ENCODE results near the gene LELP1. TPM values are rescaled to one million over a fixed set of nuclear protein-coding genes. Genes with fewer than 3 reads are reported as not detected.

Gene LELP1
- total RNA-seq, 1 donor from 2014 or later, result not detected

- Mint-ChIP-seq H3K4me3 (ENCODE audit: unreplicated experiment) (no peak overlapping the region), H3K4me1 (ENCODE audit: unreplicated experiment) (no peaks in the 10 kb centered on the region), H3K9me3 (ENCODE audit: unreplicated experiment) (no peaks in the 10 kb centered on the region), H3K36me3 (ENCODE audit: unreplicated experiment) (no peaks in the 10 kb centered on the region), H3K27me3 (ENCODE audit: unreplicated experiment) (no peaks in the 10 kb centered on the region), H3K27ac (ENCODE audit: unreplicated experiment) (no peak overlapping the region)
- TF ChIP-seq CTCF (IDR thresholded peaks at IDR 0.05), result no peak
- no peak for DNase-seq (ENCODE audit: extremely low spot score, unreplicated experiment)
Measured at GRCh38 chr1:153195216-153195615, 8.0 kb upstream of the LELP1 start.

- Mint-ChIP-seq H3K36me3 (ENCODE audit: unreplicated experiment) (no peaks in the 10 kb centered on the region), H3K9me3 (ENCODE audit: unreplicated experiment) (no peaks in the 10 kb centered on the region), H3K27ac (ENCODE audit: unreplicated experiment) (no peak overlapping the region), H3K27me3 (ENCODE audit: unreplicated experiment) (no peaks in the 10 kb centered on the region), H3K4me1 (ENCODE audit: unreplicated experiment) (no peaks in the 10 kb centered on the region), H3K4me3 (ENCODE audit: unreplicated experiment) (no peak overlapping the region)
- no peak for TF ChIP-seq CTCF (IDR thresholded peaks at IDR 0.05)
- no peak for DNase-seq (ENCODE audit: extremely low spot score, unreplicated experiment)
Measured at GRCh38 chr1:153202006-153202405, 1.2 kb upstream of the LELP1 start.

DNA sequence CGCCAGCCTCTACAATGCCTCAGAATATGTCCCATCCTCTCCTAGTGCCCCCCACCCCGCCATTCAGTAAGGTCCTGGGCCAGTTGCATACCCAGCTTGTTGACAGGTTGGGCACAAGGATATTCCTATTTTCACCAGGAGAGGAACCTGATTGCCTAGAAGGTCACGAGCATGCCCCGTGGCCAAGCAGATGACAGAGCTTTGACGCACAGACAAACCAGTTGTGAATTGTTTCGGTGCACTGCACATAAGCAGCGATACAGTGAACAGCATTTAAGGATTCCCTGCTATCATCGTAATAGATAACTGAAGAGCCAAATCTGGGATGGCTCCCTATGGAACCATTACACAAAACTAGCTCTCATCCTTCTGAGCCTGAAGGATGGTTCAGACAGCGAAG lies 3.4 kb downstream of the LELP1 start:
- TF ChIP-seq CTCF (IDR thresholded peaks at IDR 0.05), result no peak
- Mint-ChIP-seq H3K36me3 (ENCODE audit: unreplicated experiment) (no peaks in the 10 kb centered on the region), H3K4me3 (ENCODE audit: unreplicated experiment) (no peak overlapping the region), H3K27ac (ENCODE audit: unreplicated experiment) (no peak overlapping the region), H3K9me3 (ENCODE audit: unreplicated experiment) (no peaks in the 10 kb centered on the region), H3K27me3 (ENCODE audit: unreplicated experiment) (no peaks in the 10 kb centered on the region), H3K4me1 (ENCODE audit: unreplicated experiment) (no peaks in the 10 kb centered on the region)
- no peak for DNase-seq (ENCODE audit: extremely low spot score, unreplicated experiment)

DNA sequence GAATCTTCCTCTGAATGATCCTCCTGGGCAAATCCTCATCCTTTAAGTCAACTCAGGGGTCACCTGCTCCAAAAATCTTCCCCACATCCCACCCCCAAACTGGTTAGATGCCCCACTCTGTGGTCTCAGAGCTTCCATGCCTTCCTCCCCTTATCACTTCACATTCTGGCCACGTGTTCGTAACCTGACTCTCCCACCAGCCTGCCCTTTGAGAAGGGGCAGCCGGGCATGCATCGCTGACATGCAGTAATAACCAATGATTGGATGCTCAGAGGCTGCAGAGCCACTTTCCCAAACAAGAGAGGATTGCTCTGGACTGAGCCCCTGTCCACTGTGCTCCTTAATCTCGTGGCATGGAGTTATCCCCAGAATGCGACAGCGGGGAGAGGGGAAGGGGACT lies 7.0 kb downstream of the LELP1 start:
- no peaks in the 10 kb centered on the region for H3K36me3 Mint-ChIP-seq (ENCODE audit: unreplicated experiment)
- no peak for TF ChIP-seq CTCF (IDR thresholded peaks at IDR 0.05)
- H3K4me1 Mint-ChIP-seq (ENCODE audit: unreplicated experiment), result no peaks in the 10 kb centered on the region
- no peak overlapping the region for H3K4me3 Mint-ChIP-seq (ENCODE audit: unreplicated experiment)
- H3K27ac Mint-ChIP-seq (ENCODE audit: unreplicated experiment), result no peak overlapping the region
- no peak for DNase-seq (ENCODE audit: extremely low spot score, unreplicated experiment)
- H3K27me3 Mint-ChIP-seq (ENCODE audit: unreplicated experiment), result no peaks in the 10 kb centered on the region
- H3K9me3 Mint-ChIP-seq (ENCODE audit: unreplicated experiment), result no peaks in the 10 kb centered on the region

DNA sequence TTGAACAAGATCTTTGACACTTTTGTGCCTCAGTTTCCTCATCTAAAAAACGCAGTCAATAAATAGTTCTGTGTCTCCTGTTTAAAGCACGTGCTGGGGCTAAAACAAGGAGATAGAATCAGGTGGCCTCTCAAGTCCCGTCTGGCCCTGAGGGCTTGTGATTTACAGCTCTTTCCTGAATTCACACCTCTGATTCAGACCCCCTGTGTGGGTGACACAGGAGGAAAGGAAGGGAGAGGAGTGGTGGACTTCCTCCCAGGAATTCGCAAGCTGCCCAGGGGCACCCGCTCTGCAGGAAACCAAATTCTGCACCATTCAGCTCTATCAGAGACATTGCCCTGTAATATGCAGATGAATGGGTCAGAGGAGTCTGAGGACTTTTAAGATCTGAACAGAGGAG lies 9.0 kb downstream of the LELP1 start:
- Mint-ChIP-seq H3K27me3 (ENCODE audit: unreplicated experiment) (no peaks in the 10 kb centered on the region), H3K4me3 (ENCODE audit: unreplicated experiment) (no peak overlapping the region), H3K9me3 (ENCODE audit: unreplicated experiment) (no peaks in the 10 kb centered on the region), H3K36me3 (ENCODE audit: unreplicated experiment) (no peaks in the 10 kb centered on the region), H3K4me1 (ENCODE audit: unreplicated experiment) (no peaks in the 10 kb centered on the region), H3K27ac (ENCODE audit: unreplicated experiment) (no peak overlapping the region)
- no peak for DNase-seq (ENCODE audit: extremely low spot score, unreplicated experiment)
- TF ChIP-seq CTCF (IDR thresholded peaks at IDR 0.05), result no peak

Data from osteocyte (in vitro differentiated cells).